ENCODE data around the gene EIF3K.

GRCh38 chr19:38642176-38642575, 23.2 kb downstream of the EIF3K start:
- TF ChIP-seq CTCF (IDR thresholded peaks at IDR 0.05) (no peak), EP300 (IDR thresholded peaks at IDR 0.05) (no peak), POLR2A (IDR thresholded peaks at IDR 0.05) (no peak), POLR2AphosphoS5 (IDR thresholded peaks at IDR 0.05) (no peak)
